ENCODE measurements around the gene WDR6. TPM values are rescaled to one million over a fixed set of nuclear protein-coding genes. Genes with fewer than 3 reads are reported as not detected.

Gene WDR6
- total and polyA plus RNA-seq, 8 donors, result 156 to 217 (median 183) TPM

DNA sequence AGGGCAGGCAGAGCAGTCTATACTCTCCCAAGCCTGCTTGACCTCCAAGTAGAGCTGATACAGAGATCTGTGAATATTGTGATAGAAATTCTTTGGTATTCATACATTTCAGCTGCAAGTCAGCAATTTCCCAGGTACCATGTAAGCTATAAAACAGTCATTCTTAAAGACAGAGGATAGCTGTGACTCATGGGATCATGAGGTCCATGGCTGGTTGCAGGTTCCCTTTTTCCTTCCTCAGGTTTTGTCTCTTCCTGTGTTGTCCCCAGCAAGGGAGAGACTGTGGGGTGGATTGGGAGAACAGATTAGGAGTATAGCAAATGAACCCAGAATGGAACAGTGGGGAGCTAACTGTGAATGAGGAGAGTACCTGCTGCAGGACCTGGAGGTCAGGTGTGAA is 22.5 kb upstream of the WDR6 start:
- Histone ChIP-seq H3K4me1 (peaks cover 5 to 15% of the 10 kb centered on the region in 2 donors), H3K27me3 (no peaks in the 10 kb centered on the region), H3K4me3 (no peak overlapping the region), H3K9me3 (no peaks in the 10 kb centered on the region), H3K27ac (no peak overlapping the region), H3K36me3 (peaks cover 0 to 67% of the 10 kb centered on the region in 2 donors)
- no peak for TF ChIP-seq CTCF (IDR thresholded peaks at IDR 0.05)
- ATAC-seq (no peak), DNase-seq (no peak)
- intact Hi-C loops (cut with DNase I), result no loop called here

DNA sequence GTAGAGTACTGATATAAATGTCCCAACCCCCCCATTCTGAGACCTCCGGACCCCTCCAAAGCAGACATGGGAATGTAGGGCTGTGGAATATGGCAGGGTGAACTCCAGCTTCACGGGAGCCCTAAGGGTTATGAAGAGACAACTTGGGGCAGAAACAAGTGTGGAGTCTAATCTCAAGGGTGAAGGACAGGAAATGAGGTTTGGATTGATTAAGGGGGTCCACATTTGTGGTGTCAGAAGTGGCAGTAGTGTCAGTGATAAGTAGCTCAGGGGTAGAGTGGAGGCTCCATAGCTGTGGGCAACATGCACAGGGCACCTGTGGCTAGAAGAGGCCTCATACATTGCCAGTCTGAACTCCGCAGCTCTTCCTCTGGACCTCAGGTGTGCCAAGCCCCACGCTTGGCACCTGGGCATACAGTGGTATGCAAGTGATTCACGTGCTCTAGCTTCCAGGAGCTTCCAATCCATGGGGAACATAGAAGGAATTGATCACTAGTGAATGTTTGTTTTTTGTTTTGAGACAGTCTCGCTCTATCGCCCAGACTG is 21.3 kb upstream of the WDR6 start:
- ATAC-seq (no peak), DNase-seq (no peak)
- TF ChIP-seq CTCF (IDR thresholded peaks at IDR 0.05), result no peak
- intact Hi-C loops (cut with DNase I), result no loop called here
- no peaks in the 10 kb centered on the region for H3K27me3 ChIP-seq
- no peaks in the 10 kb centered on the region for H3K9me3 ChIP-seq
- peaks cover 6 to 23% of the 10 kb centered on the region in 2 donors for H3K4me1 ChIP-seq
- H3K4me3 ChIP-seq, result no peak overlapping the region
- H3K36me3 ChIP-seq, result peaks cover 0 to 55% of the 10 kb centered on the region in 2 donors
- no peak overlapping the region for H3K27ac ChIP-seq

DNA sequence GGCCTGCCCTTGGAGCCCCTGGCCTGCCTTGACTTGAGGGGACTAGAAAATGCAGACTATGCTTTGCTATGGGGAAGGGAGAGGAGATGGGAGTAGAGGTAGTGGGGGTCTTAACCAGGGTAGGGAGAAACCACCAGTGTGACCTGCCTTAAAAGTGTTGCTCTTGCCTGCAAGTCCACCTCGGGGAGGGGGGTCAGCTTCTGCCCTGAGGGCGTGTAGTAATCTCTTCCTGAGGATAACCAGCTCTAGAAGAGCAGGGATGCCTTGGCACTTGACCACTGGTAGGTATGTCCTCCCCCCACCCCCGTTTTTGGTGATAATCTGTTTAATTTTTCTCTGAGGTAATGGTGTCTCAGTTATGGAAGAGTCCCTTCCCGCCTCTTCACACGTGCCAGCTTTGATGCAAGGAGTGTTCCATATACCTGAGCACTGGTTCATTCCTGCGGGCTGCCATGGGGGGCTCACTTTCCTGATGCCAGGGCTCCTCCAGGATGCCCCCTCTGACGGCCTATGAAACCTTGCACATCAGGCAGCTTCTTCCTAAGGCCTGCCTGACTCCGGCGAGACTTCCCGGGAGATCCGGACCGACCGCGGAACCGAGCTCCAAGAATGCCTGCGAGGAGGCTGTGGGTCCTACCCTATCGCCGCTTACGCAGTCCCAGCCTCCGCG is 17.9 kb upstream of the WDR6 start:
- Histone ChIP-seq H3K36me3 (peaks cover 0 to 23% of the 10 kb centered on the region in 2 donors), H3K4me3 (peak overlapping the region; percentile 97), H3K27me3 (no peaks in the 10 kb centered on the region), H3K4me1 (peaks cover 17 to 43% of the 10 kb centered on the region in 2 donors), H3K27ac (peak overlapping the region; percentile 91 to 92), H3K9me3 (no peaks in the 10 kb centered on the region)
- DNase-seq (no peak), ATAC-seq (no peak)
- TF ChIP-seq CTCF (IDR thresholded peaks at IDR 0.05), result no peak
- intact Hi-C loops (cut with DNase I), result no loop called here

GRCh38 chr3:48989796-48990635 is 17.2 kb upstream of the WDR6 start, which contains the start of gene P4HTM:
Gene P4HTM (plus strand): TSS chr3:48990241. CDS start chr3:48990257, 16 bp downstream.
- no peaks in the 10 kb centered on the region for H3K9me3 ChIP-seq
- H3K36me3 ChIP-seq, result peaks cover 0 to 23% of the 10 kb centered on the region in 2 donors
- peak within 1 kb of the TSS; percentile 97 for H3K4me3 ChIP-seq
- H3K27me3 ChIP-seq, result no peaks in the 10 kb centered on the region
- peak; percentile 86 to 93 (median 90) for DNase-seq
- TF ChIP-seq CTCF (IDR thresholded peaks at IDR 0.05), result peak in 1 of 2 donors; percentile 22
- peaks cover 17 to 43% of the 10 kb centered on the region in 2 donors for H3K4me1 ChIP-seq
- H3K27ac ChIP-seq, result peak within 1 kb of the TSS; percentile 91 to 92
- peak; percentile 90 for ATAC-seq
- intact Hi-C loops (cut with DNase I), result no loop called here

Measured in left lung (tissue), 10 donors.